Heart right ventricle (tissue), 16 donors: ENCODE measurements around the gene EIF1AD. TPM values are rescaled to one million over a fixed set of nuclear protein-coding genes. Genes with fewer than 3 reads are reported as not detected.
A peak's percentile ranks its signal among the peaks of the same experiment; 100 is the strongest.

Source experiments
- ATAC-seq, 8 donors: fragments of 200-7000 bp; cut with Tn5 transposase; one replicate each; pipeline ENCODE4 v1.9.1; 2020; ENCODE audit warnings: mild to moderate bottlenecking in 8 of 8, moderate library complexity in 8 of 8, moderate number of reproducible peaks in 1 of 8
- DNase-seq, 2 donors: peaks; one replicate each; pipeline ENCODE4 v3.0.0-alpha.2; 2020
- H3K27ac ChIP-seq, 10 donors: fragments of 200-600 bp; sonication (generic) in 2 of 10; one replicate each; pipeline versions ENCODE4 v1.5.0 to v1.8.0; 2020 to 2022; ENCODE audit warnings: mild to moderate bottlenecking in 3 of 10
- H3K27me3 ChIP-seq, 7 donors: fragments of 200-600 bp; one replicate each; pipeline ENCODE4 v1.8.0; 2021 to 2022; ENCODE audit warnings: mild to moderate bottlenecking in 2 of 7
- H3K36me3 ChIP-seq, 9 donors: fragments of 200-600 bp; sonication (generic) in 1 of 9; one replicate each; pipeline versions ENCODE4 v1.5.0 to v1.8.0; 2020 to 2022; ENCODE audit warnings: mild to moderate bottlenecking in 2 of 9
- H3K4me1 ChIP-seq, 9 donors: fragments of 200-600 bp; sonication (generic) in 1 of 9; one replicate each; pipeline versions ENCODE4 v1.5.0 to v1.8.0; 2020 to 2022; ENCODE audit warnings: mild to moderate bottlenecking in 4 of 9
- H3K4me3 ChIP-seq, 10 donors: fragments of 200-600 bp; sonication (generic) in 2 of 10; one replicate each; pipeline versions ENCODE4 v1.5.0 to v1.8.0; 2020 to 2022; ENCODE audit warnings: mild to moderate bottlenecking in 7 of 10, moderate library complexity in 2 of 10
- H3K9me3 ChIP-seq, 11 donors: fragments of 200-600 bp in 10 of 11; sonication (generic) in 2 of 11; one replicate each; pipeline versions ENCODE4 v1.5.0 to v1.8.0; 2013 to 2022; ENCODE audit warnings: mild to moderate bottlenecking in 2 of 11, control low read depth in 1 of 11, moderate library complexity in 1 of 11
- WGBS, 2 donors: extraction: QIAGEN DNeasy Blood & Tissue Kit; methylation state at CpG; one replicate each; pipeline ENCODE4 v1.1.7; 2013; ENCODE audit warnings: inconsistent platforms in 1 of 2; 5-methylcytosine and 5-hydroxymethylcytosine counted together
- intact Hi-C, 10 donors: fragments of 100-400 bp; cut with DNase I; formaldehyde crosslinking; loops; one replicate each; pipeline versions ENCODE4 v1.11.1 to v1.14.2; 2022
- polyA plus RNA-seq, 2 donors: library from polyadenylated mRNA; stranded (reverse); fragments of 200-250 nt; gene quantifications; one replicate each; pipeline ENCODE4 v1.2.3, GENCODE V29; 2013
- total RNA-seq, 10 donors: library from RNA; stranded (reverse); fragmentation: NEBNext Ultra II Directional in 3 of 10; extraction: Animal tissue kit (Norgen Biotek cat#: 25700) in 3 of 10; gene quantifications; one replicate each; pipeline versions ENCODE4 v1.2.1 to v1.2.4, GENCODE V29; 2021 to 2023
- TF ChIP-seq, protein P1 (sequence below), 9 donors: fragments of 200-600 bp; sonication (generic) in 2 of 9; IDR thresholded peaks; one replicate each; pipeline versions ENCODE4 v1.5.0 to v1.8.0; 2021 to 2022; ENCODE audit warnings: antibody characterized with exemption in 9 of 9, mild to moderate bottlenecking in 5 of 9, moderate library complexity in 1 of 9
- donor health status: Arrhythmogenic right ventricular cardiomyopathy.
- donor health status: ischemic (EF 13 %, LVEDD 7.1; RV severe dilation, severe dysfunction).
- donor health status: healthy with polysubstance abuse.
- donor health status: DM: no; HTN: yes; CAD: no.
- donor health status: DM: no; HTN: no; CAD: no.
- donor health status: ischemic (EF 25% LVEDD 6.9; RV normal size, moderate dysfunction).
- donor health status: ischemic (EF 25% LVEDD 5.7; RV mildly dilated, moderate dysfunction).
- donor health status: healthy.
- donor health status: DM: yes; HTN: yes; CAD: no.
- donor health status: Ischemic cardiomyopathy.
- donor health status: ischemic (EF 35%, LVEDD 5.7; RV mildly dilated, moderate dysfunction).
- donor health status: nonischemic (EF 11% LVEDD 7.7; RV severe dilation, severe dysfunction).
- donor health status: DM: yes; HTN: yes; CAD: no.
- donor health status: PGD.
- donor health status: ischemic (EF 29% LVEDD 5.4; RV normal size, mild dysfunction).
- donor health status: nonischemic (EF 23%, LVEDD 6.1; RV moderate dilation, normal function).

Gene EIF1AD
- total and polyA plus RNA-seq, 12 donors: 15.1 to 30.0 (median 19.7) TPM

DNA sequence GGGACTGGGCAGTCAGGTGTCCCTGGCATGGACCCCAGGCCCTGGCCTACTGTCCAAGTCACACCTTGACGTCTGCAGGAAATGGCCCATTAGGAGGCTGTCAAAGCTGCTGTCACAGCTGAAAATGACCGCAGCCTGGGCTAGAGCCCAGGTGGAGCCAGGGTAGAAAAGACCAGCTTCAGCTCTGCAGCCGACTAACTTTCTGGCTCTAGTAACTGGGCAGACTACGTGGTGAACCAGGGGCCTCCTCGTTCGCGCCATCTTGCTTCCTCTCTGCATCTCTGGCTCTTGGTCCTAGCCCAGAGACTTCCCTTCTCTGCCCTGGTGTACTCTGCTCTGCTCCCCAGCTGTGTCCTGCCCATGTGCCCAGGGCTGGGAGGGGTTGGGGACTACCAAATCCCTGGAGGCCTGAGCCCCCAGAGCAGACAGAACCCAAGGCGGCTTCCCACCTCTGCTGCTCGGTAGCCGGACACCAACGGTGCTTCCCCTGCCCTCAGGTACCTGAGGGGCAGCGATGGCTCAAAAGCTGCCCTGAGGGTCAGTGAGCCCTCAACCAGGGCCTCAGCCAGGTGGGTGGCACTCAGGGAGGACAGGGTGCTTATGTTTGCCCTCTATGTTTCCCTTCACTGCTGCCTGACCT lies 20.7 kb downstream of the EIF1AD start:
- ATAC-seq (peak in 2 of 8 donors; percentile 10 to 20), DNase-seq (no peak)
- H3K27ac ChIP-seq: no peak overlapping the region
- H3K36me3 ChIP-seq: peaks cover 0 to 40% (median 31%) of the 10 kb centered on the region in 9 donors
- no peak overlapping the region for H3K4me3 ChIP-seq
- no peaks in the 10 kb centered on the region for H3K27me3 ChIP-seq
- H3K4me1 ChIP-seq: peaks cover 0 to 6% (median 0%) of the 10 kb centered on the region in 9 donors
- intact Hi-C loops: loop anchor here in 5 of 10 donors (5.0 to 10.0 kb wide), 5 partner anchors 99 to 356 kb away; partner anchors contain the start of genes RNASEH2C (in 1 of the 5) and SIPA1 (in 1 of the 5)
- H3K9me3 ChIP-seq: no peaks in the 10 kb centered on the region
- TF ChIP-seq, protein P1, sequence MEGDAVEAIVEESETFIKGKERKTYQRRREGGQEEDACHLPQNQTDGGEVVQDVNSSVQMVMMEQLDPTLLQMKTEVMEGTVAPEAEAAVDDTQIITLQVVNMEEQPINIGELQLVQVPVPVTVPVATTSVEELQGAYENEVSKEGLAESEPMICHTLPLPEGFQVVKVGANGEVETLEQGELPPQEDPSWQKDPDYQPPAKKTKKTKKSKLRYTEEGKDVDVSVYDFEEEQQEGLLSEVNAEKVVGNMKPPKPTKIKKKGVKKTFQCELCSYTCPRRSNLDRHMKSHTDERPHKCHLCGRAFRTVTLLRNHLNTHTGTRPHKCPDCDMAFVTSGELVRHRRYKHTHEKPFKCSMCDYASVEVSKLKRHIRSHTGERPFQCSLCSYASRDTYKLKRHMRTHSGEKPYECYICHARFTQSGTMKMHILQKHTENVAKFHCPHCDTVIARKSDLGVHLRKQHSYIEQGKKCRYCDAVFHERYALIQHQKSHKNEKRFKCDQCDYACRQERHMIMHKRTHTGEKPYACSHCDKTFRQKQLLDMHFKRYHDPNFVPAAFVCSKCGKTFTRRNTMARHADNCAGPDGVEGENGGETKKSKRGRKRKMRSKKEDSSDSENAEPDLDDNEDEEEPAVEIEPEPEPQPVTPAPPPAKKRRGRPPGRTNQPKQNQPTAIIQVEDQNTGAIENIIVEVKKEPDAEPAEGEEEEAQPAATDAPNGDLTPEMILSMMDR (IDR thresholded peaks at IDR 0.05): no peak
- 73 to 75% methylated on average over 12 of the region's 12 CpGs for WGBS, 2 donors

DNA sequence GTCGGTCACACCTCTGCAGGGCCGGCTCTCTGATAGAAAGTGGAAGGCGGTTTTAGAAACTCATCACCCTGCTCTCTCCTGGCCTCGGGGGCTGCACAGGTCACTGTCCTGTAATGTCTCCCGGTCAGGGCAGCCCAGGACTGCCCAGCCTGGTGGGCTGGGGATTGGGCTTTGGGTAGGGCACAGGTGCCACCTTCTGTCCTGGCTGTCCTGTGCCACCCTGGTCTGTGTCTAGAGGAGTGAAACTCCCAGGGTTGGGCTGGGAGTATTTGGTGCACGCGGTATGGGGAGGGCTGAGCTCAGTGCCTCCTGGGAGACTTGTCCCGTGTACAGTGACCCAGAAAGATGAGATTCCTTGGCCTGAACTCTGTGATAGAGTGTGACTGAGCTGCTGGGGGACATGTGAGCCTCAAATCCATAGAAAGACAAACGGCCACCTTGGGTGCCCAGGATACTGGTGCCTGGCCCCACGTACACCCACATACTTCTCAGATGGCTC lies 22.6 kb downstream of the EIF1AD start:
- ATAC-seq (no peak), DNase-seq (no peak)
- Histone ChIP-seq H3K4me3 (no peak overlapping the region), H3K9me3 (no peaks in the 10 kb centered on the region), H3K27ac (no peak overlapping the region), H3K36me3 (peaks cover 0 to 56% (median 31%) of the 10 kb centered on the region in 9 donors), H3K27me3 (no peaks in the 10 kb centered on the region), H3K4me1 (no peaks in the 10 kb centered on the region)
- 84 to 87% methylated on average over 10 of the region's 10 CpGs for WGBS, 2 donors
- intact Hi-C loops: no loop called here
- TF ChIP-seq, protein P1 (IDR thresholded peaks at IDR 0.05): no peak

DNA sequence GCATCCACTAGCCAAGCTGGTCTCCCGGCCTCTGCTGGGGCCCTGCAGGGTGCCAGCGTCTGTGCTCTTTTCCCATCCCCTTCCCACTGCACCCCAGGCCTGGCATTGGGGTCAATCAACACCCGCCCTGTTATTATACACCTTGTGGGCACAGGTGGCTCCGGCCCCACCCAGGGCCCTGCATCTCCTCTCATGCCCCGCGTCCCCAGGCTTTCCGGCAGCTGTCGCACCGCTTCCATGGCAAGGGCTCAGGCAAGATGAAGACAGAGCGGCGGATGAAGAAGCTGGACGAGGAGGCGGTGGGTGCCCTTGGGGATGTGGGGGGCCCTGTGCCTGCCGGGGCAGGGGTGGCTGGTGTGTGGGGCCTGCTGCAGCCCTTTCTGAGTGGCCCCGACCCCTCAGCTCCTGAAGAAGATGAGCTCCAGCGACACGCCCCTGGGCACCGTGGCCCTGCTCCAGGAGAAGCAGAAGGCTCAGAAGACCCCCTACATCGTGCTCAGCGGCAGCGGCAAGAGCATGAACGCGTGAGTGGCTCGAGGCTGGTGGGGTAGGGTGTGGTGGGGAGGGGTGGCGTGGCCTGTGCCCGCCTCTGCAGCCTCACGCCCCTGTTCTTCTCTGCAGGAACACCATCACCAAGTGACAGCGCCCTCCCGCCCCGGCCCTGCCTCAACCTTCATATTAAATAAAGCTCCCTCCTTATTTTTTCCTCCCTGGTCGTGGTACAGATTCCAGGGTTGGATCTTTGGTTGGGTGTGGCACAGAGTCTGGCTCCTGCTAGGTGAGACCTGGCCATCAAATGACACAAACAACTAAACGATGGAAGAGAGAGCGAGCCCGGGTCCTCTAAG lies 23.3 kb downstream of the EIF1AD start:
- Histone ChIP-seq H3K9me3 (no peaks in the 10 kb centered on the region), H3K4me3 (no peak overlapping the region), H3K36me3 (peaks cover 0 to 61% (median 31%) of the 10 kb centered on the region in 9 donors), H3K4me1 (no peaks in the 10 kb centered on the region), H3K27me3 (no peaks in the 10 kb centered on the region), H3K27ac (no peak overlapping the region)
- no peak for ATAC-seq
- intact Hi-C loops: no loop called here
- TF ChIP-seq, protein P1 (IDR thresholded peaks at IDR 0.05): no peak
- WGBS, 2 donors: 91 to 93% methylated on average over 34 of the region's 34 CpGs
- DNase-seq: no peak

DNA sequence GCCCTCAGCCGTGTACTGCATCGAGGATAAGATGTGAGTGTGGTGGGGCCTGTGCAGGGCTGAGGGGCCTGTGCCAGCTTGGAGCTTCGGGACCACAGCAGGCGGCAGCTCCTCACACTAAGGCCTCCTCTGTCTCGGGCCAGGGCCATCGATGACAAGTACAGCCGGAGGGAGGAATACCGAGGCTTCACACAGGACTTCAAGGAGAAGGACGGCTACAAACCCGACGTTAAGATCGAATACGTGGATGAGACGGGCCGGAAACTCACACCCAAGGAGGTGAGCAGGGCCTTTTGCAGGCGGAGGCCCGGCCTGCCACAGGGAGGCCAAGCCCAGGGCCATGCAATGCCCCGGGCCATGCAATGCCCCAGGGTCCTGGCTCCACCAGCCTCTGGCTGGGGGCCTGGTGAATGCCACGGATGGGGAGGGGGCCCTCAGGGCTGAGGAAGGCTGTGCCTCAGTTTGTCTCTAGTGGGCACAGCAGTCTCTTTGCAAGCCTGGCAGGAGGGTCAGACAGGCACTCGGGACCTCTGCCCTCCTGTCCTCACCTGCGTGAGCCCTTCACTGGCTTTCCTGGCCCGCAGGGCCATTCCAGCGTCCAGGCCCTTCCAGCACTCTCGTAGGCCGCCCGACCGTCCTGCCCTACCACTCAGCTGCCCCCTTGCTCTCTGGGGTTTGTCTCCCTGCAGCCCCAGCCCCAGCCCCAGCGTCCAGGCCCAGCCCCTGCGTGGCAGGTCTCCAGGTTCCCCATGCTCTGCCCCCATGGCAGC lies 24.2 kb downstream of the EIF1AD start:
- Histone ChIP-seq H3K9me3 (no peaks in the 10 kb centered on the region), H3K4me3 (no peak overlapping the region), H3K27ac (no peak overlapping the region), H3K4me1 (no peaks in the 10 kb centered on the region), H3K27me3 (no peaks in the 10 kb centered on the region), H3K36me3 (peaks cover 0 to 69% (median 31%) of the 10 kb centered on the region in 9 donors)
- intact Hi-C loops: no loop called here
- 90 to 92% methylated on average over 28 to 29 of the region's 29 CpGs for WGBS, 2 donors
- ATAC-seq (peak in 2 of 8 donors; percentile 11 to 14), DNase-seq (no peak)
- TF ChIP-seq, protein P1 (IDR thresholded peaks at IDR 0.05): no peak
